Colonic mucosa (tissue), 4 donors: Measurements from ENCODE around the gene RER1. TPM values are rescaled to one million over a fixed set of nuclear protein-coding genes. Genes with fewer than 3 reads are reported as not detected.

Source experiments
- DNase-seq: peaks from one replicate; pipeline ENCODE4 v3.0.0-alpha.2; 2020
- H3K27ac ChIP-seq: fragments of 200-600 bp; one replicate; pipeline ENCODE4 v1.8.0; 2021
- H3K27me3 ChIP-seq: fragments of 200-600 bp; one replicate; pipeline ENCODE4 v1.8.0; 2021
- H3K36me3 ChIP-seq: fragments of 200-600 bp; one replicate; pipeline ENCODE4 v1.8.0; 2021
- H3K4me1 ChIP-seq: fragments of 200-600 bp; one replicate; pipeline ENCODE4 v1.8.0; 2021; ENCODE audit warnings: mild to moderate bottlenecking
- H3K4me3 ChIP-seq: fragments of 200-600 bp; one replicate; pipeline ENCODE4 v1.8.0; 2021
- H3K9ac ChIP-seq, 2 donors: one replicate each; pipeline ENCODE4 v1.7.0; 2013; ENCODE audit warnings: control low read depth in 2 of 2, low read depth in 2 of 2, low read length in 2 of 2
- H3K9me3 ChIP-seq: fragments of 200-600 bp; one replicate; pipeline ENCODE4 v1.8.0; 2021
- intact Hi-C: fragments of 100-400 bp; cut with DNase I; formaldehyde crosslinking; loops from one replicate; pipeline ENCODE4 v1.14.1; 2022
- total RNA-seq, 2 donors: library from RNA; stranded (reverse); fragmentation: NEBNext Ultra II Directional in 1 of 2; extraction: Animal tissue kit (Norgen Biotek cat#: 25700) in 1 of 2; gene quantifications; one replicate each; pipeline ENCODE4 v1.2.1, GENCODE V29; 2021
- TF ChIP-seq, protein P1 (sequence below): fragments of 200-600 bp; IDR thresholded peaks from one replicate; pipeline ENCODE4 v1.8.0; 2022; ENCODE audit warnings: antibody characterized with exemption, mild to moderate bottlenecking
- donor health status: healthy.
- donor health status: DM: no; HTN: no; CAD: no.
- donor health status: DM: no; HTN: no; CAD: no.

Gene RER1
- total RNA-seq, 2 donors from 2014 or later: 190 to 216 TPM

DNA sequence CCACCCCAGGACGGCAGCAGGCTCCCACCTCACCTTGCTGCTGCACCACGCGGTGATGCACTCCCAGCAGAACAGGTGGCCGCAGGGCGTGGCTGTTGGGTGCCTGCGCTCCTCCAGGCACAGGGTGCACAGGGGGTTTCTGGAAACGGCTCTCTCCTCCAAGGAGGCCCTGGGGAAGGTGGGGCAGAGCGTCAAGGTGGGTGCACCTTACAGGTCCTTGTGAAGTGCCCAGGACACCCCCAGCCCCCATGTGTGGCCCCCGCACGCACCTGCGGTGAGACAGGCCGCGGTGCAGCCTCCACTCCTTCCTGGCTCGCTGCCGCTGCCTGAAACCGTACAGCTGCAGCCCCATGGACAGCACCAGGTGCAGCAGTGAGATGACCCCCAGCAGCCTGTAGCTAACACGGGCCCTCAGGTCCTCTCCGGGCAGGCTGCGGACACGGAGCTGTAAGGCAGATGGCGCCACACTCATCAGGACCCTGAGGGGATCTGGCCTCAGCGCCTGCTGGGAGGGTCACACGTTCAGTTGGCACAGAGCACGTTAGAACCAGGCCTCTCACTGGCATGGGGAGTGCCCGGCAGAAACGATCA is 14.9 kb downstream of the RER1 start:
- H3K9ac ChIP-seq: no peak overlapping the region
- DNase-seq: no peak
- H3K4me1 ChIP-seq: no peaks in the 10 kb centered on the region
- no peaks in the 10 kb centered on the region for H3K9me3 ChIP-seq
- H3K27ac ChIP-seq: no peak overlapping the region
- no peak overlapping the region for H3K4me3 ChIP-seq
- no peaks in the 10 kb centered on the region for H3K27me3 ChIP-seq
- TF ChIP-seq, protein P1, sequence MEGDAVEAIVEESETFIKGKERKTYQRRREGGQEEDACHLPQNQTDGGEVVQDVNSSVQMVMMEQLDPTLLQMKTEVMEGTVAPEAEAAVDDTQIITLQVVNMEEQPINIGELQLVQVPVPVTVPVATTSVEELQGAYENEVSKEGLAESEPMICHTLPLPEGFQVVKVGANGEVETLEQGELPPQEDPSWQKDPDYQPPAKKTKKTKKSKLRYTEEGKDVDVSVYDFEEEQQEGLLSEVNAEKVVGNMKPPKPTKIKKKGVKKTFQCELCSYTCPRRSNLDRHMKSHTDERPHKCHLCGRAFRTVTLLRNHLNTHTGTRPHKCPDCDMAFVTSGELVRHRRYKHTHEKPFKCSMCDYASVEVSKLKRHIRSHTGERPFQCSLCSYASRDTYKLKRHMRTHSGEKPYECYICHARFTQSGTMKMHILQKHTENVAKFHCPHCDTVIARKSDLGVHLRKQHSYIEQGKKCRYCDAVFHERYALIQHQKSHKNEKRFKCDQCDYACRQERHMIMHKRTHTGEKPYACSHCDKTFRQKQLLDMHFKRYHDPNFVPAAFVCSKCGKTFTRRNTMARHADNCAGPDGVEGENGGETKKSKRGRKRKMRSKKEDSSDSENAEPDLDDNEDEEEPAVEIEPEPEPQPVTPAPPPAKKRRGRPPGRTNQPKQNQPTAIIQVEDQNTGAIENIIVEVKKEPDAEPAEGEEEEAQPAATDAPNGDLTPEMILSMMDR: no peak
- intact Hi-C loops: no loop called here
- peaks cover 23% of the 10 kb centered on the region for H3K36me3 ChIP-seq

DNA sequence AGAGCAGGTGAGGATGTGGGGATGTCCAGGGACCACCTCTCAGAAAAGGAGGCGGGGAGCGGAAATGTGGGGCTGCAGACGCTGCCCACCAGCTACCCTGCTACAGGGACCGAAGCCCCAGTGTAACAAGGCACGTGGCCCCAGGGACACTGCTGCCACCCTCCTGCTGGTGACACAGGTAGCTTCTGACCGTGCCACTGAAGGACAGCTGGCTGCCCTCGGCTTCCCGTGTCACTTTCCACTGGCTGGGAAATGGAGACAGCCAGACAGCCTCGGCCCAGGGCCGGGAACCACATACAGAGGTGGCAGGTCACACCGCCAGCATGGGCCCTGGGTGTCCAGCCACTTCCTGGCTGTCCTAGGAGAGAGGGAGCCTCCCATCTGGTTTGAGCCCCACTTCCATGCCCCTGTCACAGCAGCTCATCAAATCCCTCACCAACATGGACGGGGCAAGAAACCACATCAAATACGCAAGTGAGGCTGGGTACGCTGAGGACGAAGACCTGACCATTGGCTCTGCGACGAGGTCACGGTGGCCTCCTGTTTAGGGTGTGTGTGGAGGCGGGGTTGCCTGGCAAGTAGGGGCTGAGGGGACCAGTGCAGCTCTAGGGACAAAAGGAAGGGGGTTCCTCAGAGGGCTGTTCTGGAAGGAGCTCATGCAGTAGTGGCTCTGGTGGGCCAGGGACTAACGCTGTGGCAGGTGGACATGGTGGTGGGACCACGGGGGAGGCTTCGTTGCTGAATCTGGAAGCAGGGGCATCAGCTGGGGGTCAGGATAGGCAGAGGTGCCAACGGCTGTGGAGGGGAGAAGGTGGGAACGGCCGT is 15.7 kb downstream of the RER1 start:
- intact Hi-C loops: no loop called here
- no peaks in the 10 kb centered on the region for H3K4me1 ChIP-seq
- no peaks in the 10 kb centered on the region for H3K27me3 ChIP-seq
- H3K9ac ChIP-seq: no peak overlapping the region
- no peak for DNase-seq
- H3K4me3 ChIP-seq: no peak overlapping the region
- TF ChIP-seq, protein P1: no peak
- H3K27ac ChIP-seq: no peak overlapping the region
- peaks cover 16% of the 10 kb centered on the region for H3K36me3 ChIP-seq
- no peaks in the 10 kb centered on the region for H3K9me3 ChIP-seq

DNA sequence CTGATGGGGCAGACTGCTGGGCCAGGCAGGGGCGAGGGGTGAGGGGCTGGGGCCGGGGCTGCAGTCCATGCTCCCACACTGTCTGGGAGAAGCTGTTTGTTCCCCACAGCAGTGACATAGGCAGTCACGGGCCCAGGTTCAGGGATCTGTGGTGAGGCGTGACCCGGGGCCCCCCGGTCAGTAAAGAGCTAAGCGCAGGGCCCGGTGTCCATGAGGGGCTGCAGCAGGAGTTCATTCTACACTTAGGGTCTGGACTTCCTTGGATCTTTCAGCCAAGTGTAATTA is 16.3 kb downstream of the RER1 start:
- TF ChIP-seq, protein P1: no peak
- Histone ChIP-seq H3K4me3 (no peak overlapping the region), H3K4me1 (no peaks in the 10 kb centered on the region), H3K27ac (no peak overlapping the region), H3K36me3 (peaks cover 14% of the 10 kb centered on the region), H3K9me3 (no peaks in the 10 kb centered on the region), H3K9ac (no peak overlapping the region), H3K27me3 (no peaks in the 10 kb centered on the region)
- intact Hi-C loops: no loop called here
- no peak for DNase-seq

DNA sequence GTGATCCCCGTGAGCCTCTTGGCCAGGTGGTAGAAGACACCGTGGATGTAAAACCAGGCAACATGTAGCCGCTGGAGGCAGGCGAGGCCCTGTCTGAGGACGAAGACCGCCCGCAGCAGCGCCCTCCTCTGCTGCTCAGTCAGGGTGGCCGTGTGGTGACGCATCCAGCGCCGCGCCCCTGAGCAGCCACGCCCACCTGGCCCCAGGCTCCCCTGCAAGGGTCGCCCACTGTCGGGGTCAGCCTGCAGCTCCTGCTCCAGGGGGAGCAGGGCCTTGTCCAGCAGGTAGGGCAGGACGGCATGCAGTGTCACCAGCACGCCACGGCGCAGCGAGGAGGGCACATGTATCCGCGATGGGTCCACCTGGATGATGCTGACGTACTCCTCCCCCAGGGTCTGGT is 16.8 kb downstream of the RER1 start:
- DNase-seq: no peak
- Histone ChIP-seq H3K4me1 (peaks cover 3% of the 10 kb centered on the region), H3K36me3 (peaks cover 9% of the 10 kb centered on the region), H3K9ac (no peak overlapping the region), H3K27ac (no peak overlapping the region), H3K9me3 (no peaks in the 10 kb centered on the region), H3K4me3 (no peak overlapping the region), H3K27me3 (no peaks in the 10 kb centered on the region)
- TF ChIP-seq, protein P1: no peak
- intact Hi-C loops: no loop called here

DNA sequence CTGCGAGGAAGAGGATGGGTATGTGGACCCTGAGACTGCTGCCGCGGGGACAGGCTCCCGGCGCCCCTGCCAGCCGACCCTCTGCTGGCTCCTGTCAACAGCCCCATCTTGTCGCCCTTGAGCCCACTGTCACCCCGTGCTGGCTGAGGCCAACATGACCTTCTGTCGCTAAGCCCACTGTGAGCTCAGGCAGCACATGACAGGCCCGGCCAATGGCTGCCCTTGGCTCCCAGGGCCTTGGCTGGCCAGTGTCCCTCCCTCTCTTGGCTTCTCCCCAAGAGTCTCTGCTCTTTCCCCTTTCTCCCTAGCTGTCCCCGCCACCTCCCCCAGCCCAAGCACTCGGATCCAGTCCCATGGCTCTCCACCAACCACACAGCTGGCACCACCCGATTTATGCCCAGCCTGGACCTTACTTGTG is 17.2 kb downstream of the RER1 start:
- H3K36me3 ChIP-seq: peaks cover 6% of the 10 kb centered on the region
- TF ChIP-seq, protein P1: no peak
- intact Hi-C loops: no loop called here

More for the DNA sequence above, 17.2 kb downstream of the RER1 start:
- Histone ChIP-seq H3K9me3 (no peaks in the 10 kb centered on the region), H3K27me3 (no peaks in the 10 kb centered on the region), H3K4me1 (peaks cover 7% of the 10 kb centered on the region), H3K4me3 (no peak overlapping the region), H3K27ac (no peak overlapping the region), H3K9ac (no peak overlapping the region)
- no peak for DNase-seq
